Adrenal gland (tissue), 12 donors: ENCODE results near the gene ROR2. TPM values are rescaled to one million over a fixed set of nuclear protein-coding genes. Genes with fewer than 3 reads are reported as not detected.

Experiments used
- DNase-seq, 7 donors: peaks; one replicate each; pipeline ENCODE4 v3.0.0-alpha.2; 2019 to 2020
- H3K27ac ChIP-seq, 5 donors: fragments of 200-600 bp; sonication (generic) in 4 of 5; 1 replicate in 3 of 5; 2 replicates in 2 of 5; pipeline versions ENCODE4 v1.5.1 to v1.8.0; 2016 to 2020; ENCODE audit warnings: mild to moderate bottlenecking in 1 of 5
- H3K27me3 ChIP-seq: fragments of 200-600 bp; 2 replicates; pipeline ENCODE4 v1.8.0; 2021
- H3K36me3 ChIP-seq, 2 donors: fragments of 200-600 bp; replicated peaks in 1 of 2; 1 replicate in 1 of 2; 2 replicates in 1 of 2; pipeline versions ENCODE4 v1.5.1 to v1.8.0; 2018 to 2022
- H3K4me1 ChIP-seq, 2 donors: fragments of 200-600 bp; replicated peaks in 1 of 2; 1 replicate in 1 of 2; 2 replicates in 1 of 2; pipeline versions ENCODE4 v1.5.1 to v1.8.0; 2018 to 2021
- H3K4me3 ChIP-seq, 4 donors: fragments of 200-600 bp; sonication (generic) in 3 of 4; one replicate each; pipeline ENCODE4 v1.5.1; 2016 to 2018
- H3K9me3 ChIP-seq, 3 donors: fragments of 200-600 bp; sonication (generic) in 1 of 3; replicated peaks in 1 of 3; 1 replicate in 2 of 3; 2 replicates in 1 of 3; pipeline versions ENCODE4 v1.5.1 to v1.8.0; 2016 to 2021
- CTCF ChIP-seq, 6 experiments: fragments of 450-650 bp in 4 of 6; fragments of 200-600 bp in 2 of 6; sonication (generic) in 1 of 6; IDR thresholded peaks; 1 replicate in 5 of 6; 2 replicates in 1 of 6; pipeline versions ENCODE4 v1.5.1 to v1.8.0; 2016 to 2021; ENCODE audit warnings: antibody characterized with exemption in 6 of 6, mild to moderate bottlenecking in 2 of 6, moderate library complexity in 1 of 6
- POLR2A ChIP-seq, 2 donors: fragments of 450-650 bp; IDR thresholded peaks; one replicate each; pipeline ENCODE4 v1.6.1; 2017; ENCODE audit warnings: antibody characterized with exemption in 2 of 2, mild to moderate bottlenecking in 2 of 2, moderate library complexity in 1 of 2
- WGBS, 4 donors: extraction: QIAGEN DNeasy Blood & Tissue Kit in 2 of 4; methylation state at CpG; one replicate each; pipeline versions ENCODE4 v1.1.5 to v1.1.7; 2013 to 2017; 5-methylcytosine and 5-hydroxymethylcytosine counted together
- intact Hi-C, 2 donors: fragments of 100-400 bp; cut with DNase I; formaldehyde crosslinking; loops; one replicate each; pipeline versions ENCODE4 v1.14.1 to v1.15.0; 2022 to 2023
- polyA plus RNA-seq, 3 donors: library from polyadenylated mRNA; stranded (reverse); fragments of 200-250 nt in 2 of 3; fragments of 350-450 nt in 1 of 3; fragmentation: Illumina TruSeq in 1 of 3; extraction: RNeasy Lipid Tissue Mini Kit (QIAGEN cat#74804) in 1 of 3; gene quantifications; one replicate each; pipeline ENCODE4 v1.2.3, GENCODE V29; 2013 to 2014
- total RNA-seq, 9 donors: library from RNA; depleted of rRNA in 4 of 9; stranded (reverse); fragments of >200 nt in 4 of 9; fragments of 120-200 nt in 1 of 9; fragmentation: NEBNext Ultra II Directional in 1 of 9; extraction: Animal tissue kit (Norgen Biotek cat#: 25700) in 1 of 9; gene quantifications; one replicate each; pipeline versions ENCODE4 v1.1.0 to v1.2.4, GENCODE V29; 2013 to 2023
- donor health status: healthy with polysubstance abuse.
- donor health status: Bipolar disorder and iron deficiency.
- donor health status: DM: yes; HTN: yes; CAD: no.
- donor health status: DM: no; HTN: no; CAD: no.
- donor health status: DM: no; HTN: no; CAD: no.
- donor health status: DM: yes; HTN: yes; CAD: no.

Gene ROR2
- total and polyA plus RNA-seq, 12 donors = 3.9 to 23.9 (median 11.4) TPM

- H3K27me3 ChIP-seq = no peaks in the 10 kb centered on the region
- DNase-seq = no peak
These were observed 42.5 kb upstream of the ROR2 start for GRCh38 chr9:91992461-91993041.

DNA sequence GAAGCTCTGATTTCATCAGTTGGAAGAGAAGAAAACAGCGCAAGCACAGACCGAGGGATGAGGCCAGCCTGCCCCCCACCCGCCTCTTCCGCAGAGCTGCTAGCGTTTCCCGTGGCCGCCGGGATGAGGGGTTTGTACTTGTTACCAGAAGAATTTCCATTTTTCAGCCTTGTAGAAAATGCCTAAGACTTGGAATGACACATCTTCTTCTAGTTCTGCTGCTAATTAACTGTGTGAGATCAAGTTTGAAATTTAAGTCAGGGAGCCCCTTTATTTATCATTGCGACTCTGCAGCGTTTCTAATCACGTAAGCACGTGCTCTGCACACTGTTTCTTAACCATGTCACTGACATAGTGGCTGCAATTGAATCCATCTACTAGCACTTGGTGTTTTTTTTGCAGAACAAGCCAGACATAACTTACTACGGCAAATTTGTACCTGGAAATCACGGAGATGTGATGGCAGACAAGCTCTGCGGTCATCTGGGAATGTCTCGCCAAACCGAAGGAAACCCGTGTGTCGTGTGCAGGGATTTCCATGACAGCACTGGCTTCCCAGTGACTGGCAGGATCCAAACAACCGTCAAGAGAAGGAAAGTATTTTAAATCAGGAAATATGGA lies 41.8 kb upstream of the ROR2 start:
- DNase-seq = no peak
- Histone ChIP-seq H3K27me3 (no peaks in the 10 kb centered on the region), H3K4me1 (no peaks in the 10 kb centered on the region), H3K9me3 (no peaks in the 10 kb centered on the region), H3K27ac (no peak overlapping the region), H3K4me3 (no peak overlapping the region), H3K36me3 (no peaks in the 10 kb centered on the region)
- WGBS, 4 donors = 63 to 79% (median 75%) methylated on average over 20 of the region's 20 CpGs
- intact Hi-C loops = no loop called here
- no peak for TF ChIP-seq POLR2A (IDR thresholded peaks at IDR 0.05)
- no peak for TF ChIP-seq CTCF (IDR thresholded peaks at IDR 0.05)

More at GRCh38 chr9:91992461-91993041, 42.5 kb upstream of the ROR2 start:
- no peaks in the 10 kb centered on the region for H3K9me3 ChIP-seq
- intact Hi-C loops = no loop called here
- H3K36me3 ChIP-seq = no peaks in the 10 kb centered on the region
- H3K4me1 ChIP-seq = no peaks in the 10 kb centered on the region
- no peak overlapping the region for H3K4me3 ChIP-seq
- 67 to 76% (median 70%) methylated on average over 12 of the region's 12 CpGs for WGBS, 4 donors
- no peak for TF ChIP-seq CTCF (IDR thresholded peaks at IDR 0.05)
- no peak for TF ChIP-seq POLR2A (IDR thresholded peaks at IDR 0.05)
- H3K27ac ChIP-seq = no peak overlapping the region

- H3K27ac ChIP-seq = no peak overlapping the region
- no peak for TF ChIP-seq POLR2A (IDR thresholded peaks at IDR 0.05)
- no peak for TF ChIP-seq CTCF (IDR thresholded peaks at IDR 0.05)
- WGBS, 4 donors = 67 to 91% (median 80%) methylated on average over 1 to 2 of the region's 2 CpGs
These were observed 36.2 kb upstream of the ROR2 start for GRCh38 chr9:91986248-91986647.

GRCh38 chr9:91985692-91986091 lies 35.7 kb upstream of the ROR2 start:
- H3K4me3 ChIP-seq = no peak overlapping the region
- WGBS, 4 donors = 77 to 97% (median 82%) methylated on average over 2 of the region's 2 CpGs
- TF ChIP-seq CTCF (IDR thresholded peaks at IDR 0.05) = no peak
- TF ChIP-seq POLR2A (IDR thresholded peaks at IDR 0.05) = no peak
- H3K9me3 ChIP-seq = no peaks in the 10 kb centered on the region
- no peak for DNase-seq
- intact Hi-C loops = no loop called here
- peaks cover 3% of the 10 kb centered on the region for H3K27me3 ChIP-seq
- H3K36me3 ChIP-seq = no peaks in the 10 kb centered on the region
- no peak overlapping the region for H3K27ac ChIP-seq
- no peaks in the 10 kb centered on the region for H3K4me1 ChIP-seq

More at GRCh38 chr9:91986248-91986647, 36.2 kb upstream of the ROR2 start:
- Histone ChIP-seq H3K4me3 (no peak overlapping the region), H3K36me3 (no peaks in the 10 kb centered on the region), H3K9me3 (no peaks in the 10 kb centered on the region), H3K27me3 (peaks cover 3% of the 10 kb centered on the region), H3K4me1 (no peaks in the 10 kb centered on the region)
- intact Hi-C loops = no loop called here
- DNase-seq = no peak
